Measurements from ENCODE around the gene EPHA8.

GRCh38 chr1:22626237-22627157 lies 63.2 kb downstream of the EPHA8 start:
- TF ChIP-seq CTCF (IDR thresholded peaks at IDR 0.05) (no peak), POLR2A (IDR thresholded peaks at IDR 0.05) (no peak)

All from tibial nerve (tissue), 3 donors.